GM12892 (cell line): Measurements from ENCODE around the gene GPR132.

Experiments used
- POLR2A ChIP-seq: IDR thresholded peaks from 2 replicates; pipeline ENCODE4 v1.6.1; 2011; ENCODE audit warnings: low read depth, low read length, control low read depth
- POLR2AphosphoS5 ChIP-seq: IDR thresholded peaks from 2 replicates; pipeline ENCODE4 v1.6.1; 2011; ENCODE audit warnings: low read depth, low read length, control low read depth
- TAF1 ChIP-seq: IDR thresholded peaks from 2 replicates; pipeline ENCODE4 v1.6.1; 2011; ENCODE audit warnings: low read depth, mild to moderate bottlenecking, control low read depth, low read length, borderline replicate concordance

GRCh38 chr14:105006831-105007592 lies 58.2 kb downstream of the GPR132 start:
- TF ChIP-seq POLR2AphosphoS5 (no peak), POLR2A (no peak), TAF1 (no peak)
